Measurements from ENCODE around the gene ST7. TPM values are rescaled to one million over a fixed set of nuclear protein-coding genes. Genes with fewer than 3 reads are reported as not detected.

Gene ST7
- total and polyA plus RNA-seq, 2 donors (not counting 3 experiments of a cell fraction or from before 2014, with no cell fraction given) = 18.6 to 24.9 TPM

GRCh38 chr7:116977172-116977571, 23.9 kb downstream of the ST7 start:
- no peaks in the 10 kb centered on the region for H3K36me3 ChIP-seq (ENCODE audit: control insufficient read depth in 2 of 2, extremely low read depth in 1 of 2, insufficient read depth in 2 of 2, low read length in 2 of 2)
- DNase-seq (ENCODE audit: low read depth, low spot score) = no peak
- no peak for FAIRE-seq
- H3K4me2 ChIP-seq (ENCODE audit: insufficient read depth, low read length) = no peak overlapping the region
- POLR2A ChIA-PET = no interaction called here
- dilution Hi-C loops (cut with MboI; ENCODE audit: extremely low pct_ligation_motif_present, low sequenced_read_pairs) (no loop called here), intact Hi-C loops (cut with micrococcal nuclease) (no loop called here)
- no peaks in the 10 kb centered on the region for H3K9me1 ChIP-seq (replicated peaks; ENCODE audit: control insufficient read depth, extremely low read depth, insufficient read depth, low read length)
- H3K27me3 ChIP-seq (ENCODE audit: control insufficient read depth in 2 of 2, insufficient read depth in 2 of 2, low read length in 2 of 2) = no peaks in the 10 kb centered on the region
- no peak overlapping the region for H2AFZ ChIP-seq (ENCODE audit: low read depth, low read length)
- no peak for TF ChIP-seq CTCF (IDR thresholded peaks at IDR 0.05; ENCODE audit: extremely low read depth in 1 of 2, insufficient read depth in 1 of 2, low read depth in 1 of 2, low read length in 2 of 2)
- TF ChIP-seq POLR2A (IDR thresholded peaks at IDR 0.05; ENCODE audit: low read depth, low read length) = no peak
- no peaks in the 10 kb centered on the region for H3K9me3 ChIP-seq (replicated peaks; ENCODE audit: control insufficient read depth, insufficient read depth, low read length)
- peaks cover 13% of the 10 kb centered on the region for H3K79me2 ChIP-seq (ENCODE audit: control insufficient read depth, insufficient read depth, low read length)
- no peaks in the 10 kb centered on the region for H4K20me1 ChIP-seq (replicated peaks; ENCODE audit: control insufficient read depth, extremely low read depth, insufficient read depth, low read length)
- H3K27ac ChIP-seq (ENCODE audit: insufficient read depth, low read depth, low read length) = no peak overlapping the region
- BruUV-seq (replicated peaks) = no TSS peak
- H3K4me3 ChIP-seq (replicated peaks in 1 of 3; ENCODE audit: insufficient read depth in 1 of 3, low read depth in 1 of 3, low read length in 3 of 3) = no peak overlapping the region
- H3K4me1 ChIP-seq (ENCODE audit: control insufficient read depth, extremely low read depth, insufficient read depth, low read length) = peaks cover 6% of the 10 kb centered on the region
- no peak overlapping the region for H3K9ac ChIP-seq (replicated peaks; ENCODE audit: extremely low read depth, insufficient read depth, low read length)
- CTCF ChIA-PET = interaction anchor here (1.6 to 2.4 kb wide), 2 partner anchors 11 to 150 kb away, joined by 6 to 9 read pairs; no protein-coding TSS in a partner anchor

GRCh38 chr7:116978006-116978405, 24.7 kb downstream of the ST7 start:
- Histone ChIP-seq H3K9me3 (replicated peaks; ENCODE audit: control insufficient read depth, insufficient read depth, low read length) (no peaks in the 10 kb centered on the region), H3K4me1 (ENCODE audit: control insufficient read depth, extremely low read depth, insufficient read depth, low read length) (peaks cover 6% of the 10 kb centered on the region), H3K36me3 (ENCODE audit: control insufficient read depth in 2 of 2, extremely low read depth in 1 of 2, insufficient read depth in 2 of 2, low read length in 2 of 2) (no peaks in the 10 kb centered on the region), H3K9me1 (replicated peaks; ENCODE audit: control insufficient read depth, extremely low read depth, insufficient read depth, low read length) (no peaks in the 10 kb centered on the region), H3K27me3 (ENCODE audit: control insufficient read depth in 2 of 2, insufficient read depth in 2 of 2, low read length in 2 of 2) (no peaks in the 10 kb centered on the region), H3K79me2 (ENCODE audit: control insufficient read depth, insufficient read depth, low read length) (peaks cover 11% of the 10 kb centered on the region), H3K27ac (ENCODE audit: insufficient read depth, low read depth, low read length) (no peak overlapping the region), H2AFZ (ENCODE audit: low read depth, low read length) (no peak overlapping the region), H3K4me2 (ENCODE audit: insufficient read depth, low read length) (no peak overlapping the region), H3K4me3 (replicated peaks in 1 of 3; ENCODE audit: insufficient read depth in 1 of 3, low read depth in 1 of 3, low read length in 3 of 3) (no peak overlapping the region), H3K9ac (replicated peaks; ENCODE audit: extremely low read depth, insufficient read depth, low read length) (no peak overlapping the region), H4K20me1 (replicated peaks; ENCODE audit: control insufficient read depth, extremely low read depth, insufficient read depth, low read length) (no peaks in the 10 kb centered on the region)
- TF ChIP-seq JUN (IDR thresholded peaks at IDR 0.05; ENCODE audit: borderline replicate concordance, insufficient read depth, insufficient read length, low read depth) (no peak), POLR2A (IDR thresholded peaks at IDR 0.05; ENCODE audit: low read depth, low read length) (no peak), MYC (IDR thresholded peaks at IDR 0.05; ENCODE audit: low read depth, low read length) (no peak), EZH2 (IDR thresholded peaks at IDR 0.05; ENCODE audit: borderline replicate concordance, low read depth, low read length, severe bottlenecking) (no peak), MAX (IDR thresholded peaks at IDR 0.05; ENCODE audit: insufficient read depth, insufficient read length) (no peak), CTCF (IDR thresholded peaks at IDR 0.05; ENCODE audit: extremely low read depth in 1 of 2, insufficient read depth in 1 of 2, low read depth in 1 of 2, low read length in 2 of 2) (no peak), POLR2AphosphoS5 (IDR thresholded peaks at IDR 0.05; ENCODE audit: insufficient read depth, low read depth, low read length) (no peak), GATA2 (IDR thresholded peaks at IDR 0.05; ENCODE audit: insufficient read depth, insufficient read length, low read depth, low read length) (no peak), FOS (IDR thresholded peaks at IDR 0.05; ENCODE audit: borderline replicate concordance, insufficient read depth, low read length) (no peak)
- dilution Hi-C loops (cut with MboI; ENCODE audit: extremely low pct_ligation_motif_present, low sequenced_read_pairs) (no loop called here), intact Hi-C loops (cut with micrococcal nuclease) (no loop called here)
- DNase-seq (ENCODE audit: low read depth, low spot score) = no peak
- no peak for FAIRE-seq
- CTCF ChIA-PET = interaction anchor here (1.6 to 2.4 kb wide), 2 partner anchors 10 to 150 kb away, joined by 6 to 9 read pairs; no protein-coding TSS in a partner anchor
- POLR2A ChIA-PET = no interaction called here
- no TSS peak for BruUV-seq (replicated peaks)

All from endothelial cell of umbilical vein (primary cell).